Panc1 (cell line): ENCODE data around the gene BCL2L1. TPM values are rescaled to one million over a fixed set of nuclear protein-coding genes. Genes with fewer than 3 reads are reported as not detected.

Experiments used
- ATAC-seq: fragments of 200-7000 bp; cut with Tn5 transposase; 2 replicates; pipeline ENCODE4 v1.9.1; 2020; ENCODE audit warnings: mild to moderate bottlenecking, moderate library complexity
- BruUV-seq: library from RNA; stranded (reverse); fragments of 400-500 nt; replicated peaks from 2 replicates; lab custom pipeline; 2021; lab: Mats Ljungman, UMichigan
- CTCF ChIA-PET: fragments of 300-600 bp; sonication (Branson Sonifier 250); formaldehyde crosslinking; loops from one replicate; lab custom pipeline; 2022; ENCODE audit warnings: antibody characterized with exemption; lab: Charles Lee
- POLR2A ChIA-PET: fragments of 300-600 bp; sonication (Branson Sonifier 250); formaldehyde crosslinking; loops from one replicate; lab custom pipeline; 2022; ENCODE audit warnings: antibody characterized with exemption; lab: Charles Lee
- DNase-seq: peaks from one replicate; pipeline ENCODE4 v3.0.0-alpha.2; 2010; ENCODE audit warnings: low read depth, low spot score
- H3K27ac ChIP-seq: 2 replicates; pipeline ENCODE4 v1.5.1; 2011; ENCODE audit warnings: mild to moderate bottlenecking, low read length, inconsistent platforms
- H3K27me3 ChIP-seq: fragments of 200-500 bp; sonication (Bioruptor generic); 2 replicates; pipeline ENCODE4 v1.6.0; 2014; ENCODE audit warnings: low read length, inconsistent platforms; ENCODE audit not compliant: control insufficient read depth, insufficient read depth
- H3K36me3 ChIP-seq: fragments of 200-500 bp; sonication (Bioruptor generic); 2 replicates; pipeline ENCODE4 v1.5.1; 2014; ENCODE audit warnings: inconsistent platforms, mild to moderate bottlenecking, low read length, moderate library complexity; ENCODE audit not compliant: control insufficient read depth, insufficient read depth
- H3K4me1 ChIP-seq: 2 replicates; pipeline ENCODE4 v1.5.1; 2011; ENCODE audit warnings: inconsistent platforms, mild to moderate bottlenecking, low read length, moderate library complexity; ENCODE audit not compliant: control insufficient read depth, insufficient read depth
- H3K4me3 ChIP-seq, 2 experiments: 2 replicates each; pipeline ENCODE4 v1.5.1; 2011 to 2012; ENCODE audit warnings: low read depth in 2 of 2, low read length in 2 of 2, mild to moderate bottlenecking in 2 of 2, inconsistent platforms in 1 of 2, moderate library complexity in 1 of 2
- H3K9me3 ChIP-seq: fragments of 200-500 bp; sonication (Bioruptor generic); 2 replicates; pipeline ENCODE4 v1.5.1; 2014; ENCODE audit warnings: low read depth, mild to moderate bottlenecking, inconsistent platforms, low read length, moderate library complexity; ENCODE audit not compliant: control insufficient read depth, insufficient read depth
- POLR2AphosphoS5 ChIP-seq: IDR thresholded peaks from 2 replicates; pipeline ENCODE4 v1.6.1; 2012; ENCODE audit warnings: mild to moderate bottlenecking, low read depth, low read length, moderate library complexity
- SIN3A ChIP-seq: IDR thresholded peaks from 2 replicates; pipeline ENCODE4 v1.6.1; 2012; ENCODE audit warnings: low read depth, mild to moderate bottlenecking, low read length, moderate library complexity, borderline replicate concordance; ENCODE audit not compliant: insufficient read depth
- TCF7L2 ChIP-seq: IDR thresholded peaks from 2 replicates; pipeline ENCODE4 v1.6.1; 2011; ENCODE audit warnings: mild to moderate bottlenecking, low read depth, low read length, inconsistent platforms
- in situ Hi-C: cut with HindIII; loops from 2 replicates; pipeline ENCODE4 v1.10.0; 2016; ENCODE audit warnings: low sequenced_read_pairs, low pct_unique_long_range_greater_than_20kb
- intact Hi-C: fragments of 100-400 bp; cut with micrococcal nuclease; formaldehyde crosslinking; loops from one replicate; pipeline ENCODE4 v1.10.0; 2022; ENCODE audit not compliant: unreplicated experiment
- total RNA-seq: library from RNA; stranded (reverse); gene quantifications from one replicate; pipeline ENCODE4 v1.2.1, GENCODE V29; 2021; ENCODE audit not compliant: unreplicated experiment
- TF ChIP-seq, protein P1 (sequence below): fragments of 450-650 bp; IDR thresholded peaks from 2 replicates; pipeline ENCODE4 v1.5.1; 2017; ENCODE audit warnings: mild to moderate bottlenecking
- TF ChIP-seq, protein P2 (sequence below), 2 experiments: IDR thresholded peaks; 2 replicates each; pipeline ENCODE4 v1.6.1; 2011 to 2012; ENCODE audit warnings: low read depth in 2 of 2, control low read depth in 1 of 2, low read length in 1 of 2, mild to moderate bottlenecking in 1 of 2, moderate library complexity in 1 of 2; ENCODE audit not compliant: insufficient read depth in 1 of 2

The BCL2L1 gene
- total RNA-seq, 1 experiment from 2014 or later, result 150 TPM

GRCh38 chr20:31708736-31709534 lies 13.7 kb downstream of the BCL2L1 start:
- Histone ChIP-seq H3K4me3 (no peak overlapping the region), H3K27me3 (no peaks in the 10 kb centered on the region), H3K27ac (no peak overlapping the region), H3K36me3 (peaks cover 12% of the 10 kb centered on the region; the same call in 1 of the 2 replicates), H3K4me1 (peaks cover 68% of the 10 kb centered on the region), H3K9me3 (no peaks in the 10 kb centered on the region)
- intact Hi-C loops (no loop called here), in situ Hi-C loops (no loop called here)
- TF ChIP-seq, protein P1, sequence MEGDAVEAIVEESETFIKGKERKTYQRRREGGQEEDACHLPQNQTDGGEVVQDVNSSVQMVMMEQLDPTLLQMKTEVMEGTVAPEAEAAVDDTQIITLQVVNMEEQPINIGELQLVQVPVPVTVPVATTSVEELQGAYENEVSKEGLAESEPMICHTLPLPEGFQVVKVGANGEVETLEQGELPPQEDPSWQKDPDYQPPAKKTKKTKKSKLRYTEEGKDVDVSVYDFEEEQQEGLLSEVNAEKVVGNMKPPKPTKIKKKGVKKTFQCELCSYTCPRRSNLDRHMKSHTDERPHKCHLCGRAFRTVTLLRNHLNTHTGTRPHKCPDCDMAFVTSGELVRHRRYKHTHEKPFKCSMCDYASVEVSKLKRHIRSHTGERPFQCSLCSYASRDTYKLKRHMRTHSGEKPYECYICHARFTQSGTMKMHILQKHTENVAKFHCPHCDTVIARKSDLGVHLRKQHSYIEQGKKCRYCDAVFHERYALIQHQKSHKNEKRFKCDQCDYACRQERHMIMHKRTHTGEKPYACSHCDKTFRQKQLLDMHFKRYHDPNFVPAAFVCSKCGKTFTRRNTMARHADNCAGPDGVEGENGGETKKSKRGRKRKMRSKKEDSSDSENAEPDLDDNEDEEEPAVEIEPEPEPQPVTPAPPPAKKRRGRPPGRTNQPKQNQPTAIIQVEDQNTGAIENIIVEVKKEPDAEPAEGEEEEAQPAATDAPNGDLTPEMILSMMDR, result no peak
- no peak for TF ChIP-seq POLR2AphosphoS5
- TF ChIP-seq TCF7L2, result no peak
- no peak for TF ChIP-seq SIN3A
- ChIA-PET POLR2A (interaction anchor here (0.6 kb wide), 1 partner anchor 717 kb away, joined by 4 read pairs; no protein-coding TSS in a partner anchor), CTCF (interaction anchor here (0.5 to 1.2 kb wide), 4 partner anchors 11 to 47 kb away, joined by 3 to 7 read pairs (median 3); no protein-coding TSS in a partner anchor)
- ATAC-seq (no peak), DNase-seq (no peak)
- no TSS peak for BruUV-seq

GRCh38 chr20:31707994-31708735 lies 14.5 kb downstream of the BCL2L1 start:
- Histone ChIP-seq H3K9me3 (no peaks in the 10 kb centered on the region), H3K27me3 (no peaks in the 10 kb centered on the region), H3K4me1 (peaks cover 61% of the 10 kb centered on the region), H3K4me3 (no peak overlapping the region), H3K36me3 (peaks cover 12% of the 10 kb centered on the region; the same call in 1 of the 2 replicates), H3K27ac (peak overlapping the region; percentile 34; the same call in 1 of the 2 replicates)
- in situ Hi-C loops (no loop called here), intact Hi-C loops (no loop called here)
- DNase-seq (no peak), ATAC-seq (no peak)
- CTCF ChIA-PET, result interaction anchor here (0.5 to 1.2 kb wide), 3 partner anchors 15 to 47 kb away, joined by 3 read pairs; no protein-coding TSS in a partner anchor
- POLR2A ChIA-PET, result interaction anchor here (0.6 kb wide), 1 partner anchor 718 kb away, joined by 4 read pairs; no protein-coding TSS in a partner anchor
- BruUV-seq, result no TSS peak
- TF ChIP-seq, protein P1, result no peak
- TF ChIP-seq, protein P2, sequence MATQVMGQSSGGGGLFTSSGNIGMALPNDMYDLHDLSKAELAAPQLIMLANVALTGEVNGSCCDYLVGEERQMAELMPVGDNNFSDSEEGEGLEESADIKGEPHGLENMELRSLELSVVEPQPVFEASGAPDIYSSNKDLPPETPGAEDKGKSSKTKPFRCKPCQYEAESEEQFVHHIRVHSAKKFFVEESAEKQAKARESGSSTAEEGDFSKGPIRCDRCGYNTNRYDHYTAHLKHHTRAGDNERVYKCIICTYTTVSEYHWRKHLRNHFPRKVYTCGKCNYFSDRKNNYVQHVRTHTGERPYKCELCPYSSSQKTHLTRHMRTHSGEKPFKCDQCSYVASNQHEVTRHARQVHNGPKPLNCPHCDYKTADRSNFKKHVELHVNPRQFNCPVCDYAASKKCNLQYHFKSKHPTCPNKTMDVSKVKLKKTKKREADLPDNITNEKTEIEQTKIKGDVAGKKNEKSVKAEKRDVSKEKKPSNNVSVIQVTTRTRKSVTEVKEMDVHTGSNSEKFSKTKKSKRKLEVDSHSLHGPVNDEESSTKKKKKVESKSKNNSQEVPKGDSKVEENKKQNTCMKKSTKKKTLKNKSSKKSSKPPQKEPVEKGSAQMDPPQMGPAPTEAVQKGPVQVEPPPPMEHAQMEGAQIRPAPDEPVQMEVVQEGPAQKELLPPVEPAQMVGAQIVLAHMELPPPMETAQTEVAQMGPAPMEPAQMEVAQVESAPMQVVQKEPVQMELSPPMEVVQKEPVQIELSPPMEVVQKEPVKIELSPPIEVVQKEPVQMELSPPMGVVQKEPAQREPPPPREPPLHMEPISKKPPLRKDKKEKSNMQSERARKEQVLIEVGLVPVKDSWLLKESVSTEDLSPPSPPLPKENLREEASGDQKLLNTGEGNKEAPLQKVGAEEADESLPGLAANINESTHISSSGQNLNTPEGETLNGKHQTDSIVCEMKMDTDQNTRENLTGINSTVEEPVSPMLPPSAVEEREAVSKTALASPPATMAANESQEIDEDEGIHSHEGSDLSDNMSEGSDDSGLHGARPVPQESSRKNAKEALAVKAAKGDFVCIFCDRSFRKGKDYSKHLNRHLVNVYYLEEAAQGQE (IDR thresholded peaks at IDR 0.05; ENCODE audit: insufficient read depth in 1 of 2, low read depth in 2 of 2, low read length in 1 of 2), result no peak
- TF ChIP-seq TCF7L2, result no peak
- TF ChIP-seq POLR2AphosphoS5, result no peak
- TF ChIP-seq SIN3A, result no peak
